Subcutaneous abdominal adipose tissue (tissue), 5 donors: ENCODE data around the gene PRR35.

Experiments
- H3K27ac ChIP-seq: one replicate; pipeline ENCODE4 v1.7.0; 2013; ENCODE audit warnings: low read depth, mild to moderate bottlenecking, inconsistent platforms, low read length, moderate library complexity
- H3K27me3 ChIP-seq, 5 donors: one replicate each; pipeline ENCODE4 v1.7.0; 2013; ENCODE audit warnings: low read length in 5 of 5, inconsistent platforms in 1 of 5; ENCODE audit not compliant: control insufficient read depth in 5 of 5, insufficient read depth in 4 of 5
- H3K36me3 ChIP-seq, 5 donors: one replicate each; pipeline ENCODE4 v1.7.0; 2013; ENCODE audit warnings: low read length in 5 of 5; ENCODE audit not compliant: control insufficient read depth in 5 of 5, insufficient read depth in 5 of 5
- H3K4me1 ChIP-seq, 5 donors: one replicate each; pipeline ENCODE4 v1.7.0; 2013; ENCODE audit warnings: low read length in 5 of 5, mild to moderate bottlenecking in 3 of 5, moderate library complexity in 1 of 5; ENCODE audit not compliant: control insufficient read depth in 5 of 5, insufficient read depth in 5 of 5
- H3K4me3 ChIP-seq, 5 donors: one replicate each; pipeline ENCODE4 v1.7.0; 2013; ENCODE audit warnings: low read length in 5 of 5, low read depth in 1 of 5
- H3K9ac ChIP-seq, 5 donors: one replicate each; pipeline ENCODE4 v1.7.0; 2013; ENCODE audit warnings: low read length in 5 of 5, mild to moderate bottlenecking in 4 of 5, moderate library complexity in 3 of 5
- H3K9me3 ChIP-seq, 5 donors: one replicate each; pipeline ENCODE4 v1.7.0; 2013; ENCODE audit warnings: low read length in 5 of 5; ENCODE audit not compliant: control insufficient read depth in 5 of 5
- donor health status: healthy.
- donor health status: healthy.
- donor health status: healthy.
- donor health status: healthy.
- donor health status: healthy.

PRR35 gene

DNA sequence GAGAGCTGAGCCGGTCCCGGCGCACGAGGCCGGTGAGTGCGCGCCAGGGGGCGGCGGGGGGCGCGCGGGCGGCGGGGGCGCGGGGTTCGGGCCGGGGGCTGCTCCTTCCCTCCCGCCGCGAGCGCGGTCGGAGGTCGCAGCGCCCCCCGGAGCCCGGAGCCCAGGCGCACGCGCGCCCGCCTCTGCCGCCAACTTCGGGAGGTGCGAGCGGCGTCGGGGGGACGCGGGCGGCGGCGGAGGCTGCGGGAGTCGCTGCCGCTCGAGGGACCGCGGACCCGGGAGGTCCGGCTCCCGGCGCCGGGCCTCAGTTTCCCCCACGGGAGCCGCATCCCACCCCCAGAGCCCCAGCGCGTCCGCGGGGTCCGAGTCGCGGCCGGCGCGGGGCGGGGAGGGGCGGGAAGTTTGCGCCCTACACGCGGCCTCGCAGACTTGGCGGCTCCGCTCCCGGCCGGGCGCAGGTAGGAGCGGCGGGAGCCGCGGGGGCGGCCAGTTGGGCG, at the start of gene PRR35:
PRR35 (plus strand) TSS at position 191 of the 497 bp plus-strand sequence. CDS start 2,901 bp downstream, outside the sequence.
- Histone ChIP-seq H3K4me3 (no peak within 1 kb of the TSS), H3K27me3 (peaks cover 28 to 44% (median 40%) of the 10 kb centered on the region in 5 donors), H3K27ac (no peak within 1 kb of the TSS), H3K4me1 (peaks cover 0 to 8% (median 3%) of the 10 kb centered on the region in 5 donors), H3K9ac (no peak within 1 kb of the TSS), H3K9me3 (no peaks in the 10 kb centered on the region), H3K36me3 (no peaks in the 10 kb centered on the region)

DNA sequence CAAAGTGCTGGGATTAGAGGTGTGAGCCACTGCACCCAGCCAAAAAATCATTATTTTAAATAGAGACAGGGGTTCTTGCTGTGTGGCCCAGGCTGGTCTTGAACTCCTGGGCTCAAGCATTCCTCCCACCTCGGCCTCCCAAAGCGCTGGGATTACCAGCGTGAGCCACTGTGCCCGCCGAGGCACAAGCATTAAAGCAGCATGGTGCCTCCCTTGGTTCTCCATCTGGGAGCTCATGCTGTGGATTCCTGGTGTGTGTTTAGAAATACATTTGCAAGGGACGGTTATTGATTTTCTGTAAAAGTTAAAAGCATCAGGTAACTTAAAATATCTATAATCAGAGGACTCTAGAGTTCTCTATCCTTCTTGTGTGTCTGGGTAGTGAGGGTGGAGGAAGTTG, 47.4 kb upstream of the PRR35 start:
- Histone ChIP-seq H3K36me3 (peaks cover 0 to 31% (median 20%) of the 10 kb centered on the region in 5 donors), H3K9me3 (no peaks in the 10 kb centered on the region), H3K27ac (no peak overlapping the region), H3K9ac (no peak overlapping the region), H3K4me1 (no peaks in the 10 kb centered on the region), H3K27me3 (no peaks in the 10 kb centered on the region), H3K4me3 (no peak overlapping the region)

DNA sequence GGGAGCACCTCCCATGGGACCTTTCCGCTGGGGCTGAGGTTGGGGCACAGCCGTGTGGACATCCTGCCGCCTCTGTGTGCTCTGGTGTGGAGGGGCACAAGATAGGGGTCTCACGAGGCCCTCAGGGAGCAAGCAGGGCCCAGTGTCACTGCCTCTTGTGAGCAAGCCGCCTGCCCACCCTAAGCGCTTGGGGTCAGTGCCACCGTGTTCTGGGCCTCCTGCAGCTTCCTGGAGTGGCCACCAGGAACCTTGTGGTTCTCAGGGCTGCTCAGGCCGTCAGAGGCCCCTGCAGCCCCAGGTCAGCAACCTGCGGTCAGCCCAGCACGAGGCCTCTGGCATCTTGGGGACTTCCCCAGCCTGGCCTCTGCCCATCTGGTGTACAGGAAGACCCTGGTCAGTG, 46.2 kb upstream of the PRR35 start:
- Histone ChIP-seq H3K27me3 (no peaks in the 10 kb centered on the region), H3K36me3 (peaks cover 0 to 35% (median 22%) of the 10 kb centered on the region in 5 donors), H3K4me1 (no peaks in the 10 kb centered on the region), H3K9me3 (no peaks in the 10 kb centered on the region), H3K27ac (no peak overlapping the region), H3K9ac (no peak overlapping the region), H3K4me3 (no peak overlapping the region)

DNA sequence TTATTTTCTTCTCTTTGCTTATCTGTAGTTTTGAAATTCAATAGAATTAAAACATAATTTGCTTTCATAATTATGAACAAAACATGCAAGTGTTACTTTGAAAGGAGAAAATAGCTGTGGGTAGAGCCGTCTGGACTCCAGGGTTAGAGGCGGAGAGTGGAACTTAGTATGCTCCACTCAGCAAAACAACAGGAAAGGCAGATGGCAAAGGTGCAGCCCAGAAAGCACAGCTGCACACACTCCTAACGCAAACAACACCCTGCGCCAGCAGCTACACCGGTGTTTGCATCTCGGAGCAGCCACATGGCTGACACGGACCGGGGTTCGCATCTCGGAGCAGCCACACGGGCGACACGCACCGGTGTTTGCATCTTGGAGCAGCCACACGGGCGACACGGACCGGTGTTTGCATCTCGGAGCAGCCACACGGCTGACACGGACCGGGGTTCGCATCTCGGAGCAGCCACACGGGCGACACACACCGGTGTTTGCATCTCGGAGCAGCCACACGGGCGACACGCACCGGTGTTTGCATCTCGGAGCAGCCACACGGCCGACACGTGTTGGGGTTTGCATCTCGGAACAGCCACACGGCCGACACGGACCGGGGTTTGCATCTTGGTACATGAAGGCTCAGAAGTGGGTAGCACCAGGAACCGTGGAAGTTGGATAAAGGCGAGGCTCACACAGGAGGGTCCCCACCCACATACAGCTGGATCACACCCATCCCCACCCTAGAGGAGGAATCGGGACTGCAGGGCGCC, 44.8 kb upstream of the PRR35 start:
- Histone ChIP-seq H3K27ac (no peak overlapping the region), H3K4me3 (no peak overlapping the region), H3K9ac (no peak overlapping the region), H3K36me3 (peaks cover 0 to 42% (median 33%) of the 10 kb centered on the region in 5 donors), H3K9me3 (no peaks in the 10 kb centered on the region), H3K4me1 (no peaks in the 10 kb centered on the region), H3K27me3 (no peaks in the 10 kb centered on the region)

DNA sequence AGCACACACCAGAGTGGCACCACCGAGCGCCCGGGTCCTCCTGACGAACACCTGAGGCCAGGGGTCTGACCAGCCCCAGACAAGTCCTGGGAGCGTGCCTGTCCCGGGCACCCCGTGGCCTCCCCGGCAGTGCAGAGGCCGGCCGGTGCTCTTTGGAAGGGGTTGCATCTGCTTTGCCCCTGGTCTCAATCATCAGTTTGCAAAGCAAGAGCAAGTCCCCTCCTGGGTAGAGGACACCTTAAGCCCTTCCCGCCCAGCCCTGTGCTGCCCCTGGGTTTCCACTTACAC, 44.3 kb upstream of the PRR35 start:
- no peak overlapping the region for H3K9ac ChIP-seq
- H3K27me3 ChIP-seq = no peaks in the 10 kb centered on the region
- H3K4me1 ChIP-seq = no peaks in the 10 kb centered on the region
- no peak overlapping the region for H3K4me3 ChIP-seq
- no peak overlapping the region for H3K27ac ChIP-seq
- no peaks in the 10 kb centered on the region for H3K9me3 ChIP-seq
- peaks cover 0 to 44% (median 37%) of the 10 kb centered on the region in 5 donors for H3K36me3 ChIP-seq

DNA sequence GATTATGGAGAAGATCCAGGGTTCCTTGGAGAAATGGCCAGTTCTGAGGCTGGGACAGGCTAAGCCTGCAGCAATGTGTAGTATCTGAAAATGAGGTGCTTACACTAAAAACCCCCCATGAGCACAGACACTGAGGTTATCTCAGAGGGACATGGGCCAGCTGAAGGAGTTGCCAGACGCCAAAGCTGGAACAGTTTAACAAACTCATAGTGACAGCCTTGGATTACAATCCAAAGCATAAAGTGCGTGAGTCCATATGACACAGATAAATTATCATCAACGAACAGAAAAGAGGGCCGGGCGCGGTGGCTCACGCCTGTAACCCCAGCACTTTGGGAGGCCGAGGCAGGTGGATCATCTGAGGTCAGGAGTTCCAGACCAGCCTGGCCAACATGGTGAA, 43.9 kb upstream of the PRR35 start:
- H3K9me3 ChIP-seq = no peaks in the 10 kb centered on the region
- no peaks in the 10 kb centered on the region for H3K27me3 ChIP-seq
- peaks cover 0 to 48% (median 39%) of the 10 kb centered on the region in 5 donors for H3K36me3 ChIP-seq

DNA sequence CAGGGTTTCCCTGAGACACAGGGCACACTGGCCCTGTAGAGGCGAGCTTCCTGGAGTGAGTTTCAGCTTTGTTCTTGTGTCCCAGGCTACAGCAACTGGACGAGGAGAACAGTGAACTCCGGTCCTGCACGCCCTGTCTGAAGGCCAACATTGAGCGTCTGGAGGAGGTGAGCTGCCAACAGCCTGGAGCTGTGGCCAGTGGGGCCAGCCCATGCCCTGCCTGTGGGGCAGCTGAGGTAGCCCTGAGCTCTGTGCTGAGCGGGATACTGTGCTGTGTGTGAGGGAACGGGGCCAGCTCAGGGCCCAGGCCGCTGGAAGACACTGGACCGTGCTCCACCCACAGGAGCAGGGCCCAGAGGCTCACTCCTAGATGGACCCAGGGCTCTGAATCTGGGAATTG, 41.3 kb upstream of the PRR35 start:
- Histone ChIP-seq H3K27ac (no peak overlapping the region), H3K4me1 (peaks cover 0 to under 1% (median 0%) of the 10 kb centered on the region in 5 donors), H3K4me3 (no peak overlapping the region), H3K36me3 (peaks cover 0 to 48% (median 39%) of the 10 kb centered on the region in 5 donors), H3K9ac (no peak overlapping the region), H3K27me3 (no peaks in the 10 kb centered on the region), H3K9me3 (no peaks in the 10 kb centered on the region)

More for the DNA sequence above, 43.9 kb upstream of the PRR35 start:
- H3K4me3 ChIP-seq = no peak overlapping the region
- H3K27ac ChIP-seq = no peak overlapping the region
- no peaks in the 10 kb centered on the region for H3K4me1 ChIP-seq
- no peak overlapping the region for H3K9ac ChIP-seq

DNA sequence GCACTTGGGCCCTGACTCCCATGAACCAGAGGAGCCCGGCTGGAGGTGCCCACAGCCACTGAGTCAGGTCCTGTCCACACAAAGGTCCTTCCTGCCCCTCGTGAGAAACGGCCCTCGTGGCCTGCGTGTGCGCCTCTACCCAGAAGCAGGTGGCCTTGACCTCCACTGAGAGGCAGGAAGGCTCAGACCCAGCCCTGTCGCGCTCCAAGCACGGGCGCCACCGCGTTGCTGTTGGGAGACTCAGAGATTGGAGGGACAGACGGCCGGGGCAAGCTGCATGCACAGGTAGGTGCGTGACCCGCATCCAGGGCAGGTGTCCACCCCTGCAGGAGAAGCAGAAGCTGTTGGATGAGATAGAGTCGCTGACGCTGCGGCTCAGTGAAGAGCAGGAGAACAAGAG, 40.8 kb upstream of the PRR35 start:
- no peaks in the 10 kb centered on the region for H3K9me3 ChIP-seq
- H3K4me3 ChIP-seq = no peak overlapping the region
- H3K4me1 ChIP-seq = peaks cover 0 to 6% (median 0%) of the 10 kb centered on the region in 5 donors
- no peak overlapping the region for H3K9ac ChIP-seq
- H3K27me3 ChIP-seq = no peaks in the 10 kb centered on the region
- H3K36me3 ChIP-seq = peaks cover 0 to 48% (median 39%) of the 10 kb centered on the region in 5 donors
- no peak overlapping the region for H3K27ac ChIP-seq

DNA sequence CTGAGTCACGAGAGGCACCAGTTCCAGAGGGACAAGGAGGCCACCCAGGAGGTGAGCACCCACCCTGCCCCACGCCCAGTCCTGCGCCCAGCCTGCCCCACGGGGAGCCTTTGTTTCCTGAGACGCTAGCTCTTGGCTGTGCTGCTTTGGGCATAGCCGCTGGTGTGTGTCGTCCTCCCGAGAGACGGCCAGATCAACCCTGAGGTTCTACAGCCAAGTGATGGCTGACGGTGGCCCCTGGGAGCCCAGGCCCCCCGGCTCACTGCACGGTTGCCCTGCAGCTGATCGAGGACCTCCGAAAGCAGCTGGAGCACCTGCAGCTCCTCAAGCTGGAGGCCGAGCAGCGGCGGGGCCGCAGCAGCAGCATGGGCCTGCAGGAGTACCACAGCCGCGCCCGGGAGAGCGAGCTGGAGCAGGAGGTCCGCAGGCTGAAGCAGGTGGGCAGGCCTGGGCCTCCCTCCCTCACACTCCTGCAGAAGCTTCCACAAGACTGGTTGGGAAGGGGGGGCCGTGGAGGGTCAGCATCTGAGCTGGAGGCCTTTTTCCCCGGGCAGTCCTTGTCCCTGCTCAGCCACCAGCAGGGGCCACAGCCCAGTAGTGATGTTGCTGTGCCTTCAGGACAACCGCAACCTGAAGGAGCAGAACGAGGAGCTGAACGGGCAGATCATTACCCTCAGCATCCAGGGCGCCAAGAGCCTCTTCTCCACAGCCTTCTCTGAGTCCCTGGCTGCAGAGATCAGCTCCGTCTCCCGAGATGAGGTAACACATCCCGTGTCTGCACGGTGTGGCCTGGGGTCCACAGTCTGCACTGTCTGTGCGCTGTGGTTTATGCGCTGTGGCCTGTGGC, 40.1 kb upstream of the PRR35 start:
- H3K4me3 ChIP-seq = no peak overlapping the region
- H3K9ac ChIP-seq = no peak overlapping the region
- H3K4me1 ChIP-seq = peaks cover 0 to 9% (median 0%) of the 10 kb centered on the region in 5 donors
- no peaks in the 10 kb centered on the region for H3K9me3 ChIP-seq
- no peaks in the 10 kb centered on the region for H3K27me3 ChIP-seq
- H3K36me3 ChIP-seq = peaks cover 0 to 43% (median 37%) of the 10 kb centered on the region in 5 donors
- H3K27ac ChIP-seq = no peak overlapping the region

DNA sequence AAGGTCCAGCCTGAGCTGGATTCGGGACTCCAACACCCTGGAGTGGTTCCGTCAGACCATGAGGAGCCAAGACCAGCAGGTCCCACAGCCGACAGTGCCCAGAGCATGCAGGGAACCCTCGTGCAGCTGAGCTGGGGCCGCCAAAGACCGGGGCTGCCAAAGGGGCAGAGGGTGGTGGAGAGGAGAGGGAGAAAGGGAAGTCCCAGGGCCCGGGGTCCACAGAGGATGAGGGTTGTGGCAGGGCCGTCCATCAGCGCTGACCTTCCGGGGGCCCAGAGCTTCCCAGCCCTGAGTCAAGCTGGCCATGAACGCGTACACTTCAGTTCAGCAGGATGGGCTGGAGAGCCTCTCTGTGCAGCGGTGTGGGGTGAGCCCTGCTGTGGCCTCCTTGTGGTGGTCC, 39.3 kb upstream of the PRR35 start:
- H3K27ac ChIP-seq = no peak overlapping the region
- peaks cover 0 to 37% (median 30%) of the 10 kb centered on the region in 5 donors for H3K36me3 ChIP-seq

More for the DNA sequence above, 39.3 kb upstream of the PRR35 start:
- no peak overlapping the region for H3K4me3 ChIP-seq
- no peaks in the 10 kb centered on the region for H3K9me3 ChIP-seq
- H3K9ac ChIP-seq = no peak overlapping the region
- H3K4me1 ChIP-seq = peaks cover 2 to 17% (median 7%) of the 10 kb centered on the region in 5 donors
- no peaks in the 10 kb centered on the region for H3K27me3 ChIP-seq
